NOMO-1 treated with dmso at 0.1 percent for 144 hours (cell line): Measurements from ENCODE around the gene CATSPER3.
"Not testable (repeated sequence)": the region's sequence is repeated elsewhere in the genome, so short reads cannot be mapped to it uniquely, and the experiment has no call there.

ENCODE experiments used
- DNase-seq: peaks from one replicate; lab custom pipeline; 2025; ENCODE audit not compliant: unreplicated experiment; lab: John Stamatoyannopoulos, UW

CATSPER3 gene

DNA sequence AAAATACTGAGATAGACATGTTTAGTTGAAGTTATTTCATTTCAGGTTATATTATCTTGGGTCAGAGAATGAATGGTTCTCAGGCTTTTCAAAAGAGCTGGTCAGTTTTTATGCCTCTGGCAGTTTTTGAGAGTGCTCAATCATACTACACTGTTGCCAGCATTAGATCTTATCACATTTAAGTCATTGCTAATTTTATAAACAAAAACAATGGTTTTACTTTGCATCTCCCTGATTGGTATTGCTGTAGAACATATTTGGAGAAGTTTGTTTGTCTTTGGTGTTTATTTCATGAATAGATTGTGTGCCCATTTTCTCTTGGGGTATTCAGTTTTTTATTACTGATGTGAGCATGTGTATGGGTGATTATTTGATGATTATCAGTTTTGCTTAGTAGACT lies 1.5 kb downstream of the CATSPER3 start:
- DNase-seq: no peak

DNA sequence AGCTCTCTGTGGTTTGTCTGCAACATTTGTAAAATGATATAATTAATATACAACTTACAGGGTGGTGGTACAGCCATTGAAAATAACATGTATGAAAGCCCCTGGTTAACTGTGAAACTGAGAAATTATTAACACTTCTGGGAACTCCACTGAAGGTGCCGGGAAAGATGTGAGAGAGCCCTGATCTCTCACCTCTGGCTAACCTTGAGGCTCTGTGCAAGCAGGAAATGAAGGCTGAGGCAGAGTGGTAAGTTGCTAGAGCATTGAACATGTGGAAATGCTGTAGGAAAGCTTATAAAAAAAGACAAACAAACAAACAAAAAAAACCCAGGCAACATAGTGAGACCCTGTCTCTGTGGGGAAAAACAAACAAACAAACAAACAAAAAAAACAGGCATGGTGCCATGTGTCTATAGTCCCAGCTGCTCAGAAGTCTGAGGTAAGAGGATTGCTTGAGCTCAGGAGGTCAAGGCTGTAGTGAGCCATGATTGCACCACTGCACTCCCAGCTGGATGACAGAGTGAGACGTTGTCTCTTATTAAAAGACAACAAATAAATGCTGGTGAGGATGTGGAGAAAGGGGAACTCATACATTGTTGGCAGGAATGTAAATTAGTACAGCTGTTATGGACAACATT lies 7.5 kb downstream of the CATSPER3 start:
- DNase-seq: no peak

DNA sequence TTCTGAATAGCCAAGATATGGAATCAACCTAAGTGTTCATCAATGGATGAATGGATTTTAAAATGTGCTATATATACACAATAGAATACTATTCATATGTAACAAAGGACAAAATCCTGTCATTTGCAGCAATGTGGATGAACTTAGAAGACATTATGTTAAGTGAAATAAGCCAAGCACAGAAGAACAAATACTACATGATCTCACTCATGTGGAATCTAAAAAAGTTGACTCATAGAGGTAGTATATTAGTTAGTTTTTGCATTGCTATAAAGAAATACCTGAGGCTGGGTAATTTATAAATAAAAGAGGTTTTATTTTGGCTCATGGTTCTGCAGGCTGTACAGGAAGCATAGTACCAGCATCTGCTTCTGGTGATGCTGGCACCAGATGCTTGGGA lies 8.1 kb downstream of the CATSPER3 start:
- no peak for DNase-seq

DNA sequence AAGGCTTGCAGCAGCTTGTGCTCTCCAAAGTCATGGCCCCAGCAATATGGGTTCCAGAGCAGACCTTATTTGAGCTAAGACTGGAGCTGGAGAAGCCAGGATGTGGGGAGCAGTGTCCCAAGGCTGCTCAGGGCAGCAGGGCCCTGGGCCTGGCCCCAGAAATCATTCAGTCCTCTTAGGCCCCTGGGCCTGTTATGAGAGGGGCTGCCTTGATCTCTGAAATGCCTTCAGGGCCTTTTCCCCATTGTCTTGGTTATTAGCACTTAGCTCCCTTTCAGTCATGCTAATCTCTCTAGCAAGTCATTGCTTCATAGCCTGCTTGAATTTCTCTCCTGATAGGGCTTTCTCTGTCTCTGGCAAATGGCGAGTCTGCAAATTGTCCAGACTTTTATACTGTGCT lies 9.1 kb downstream of the CATSPER3 start:
- DNase-seq: no peak

DNA sequence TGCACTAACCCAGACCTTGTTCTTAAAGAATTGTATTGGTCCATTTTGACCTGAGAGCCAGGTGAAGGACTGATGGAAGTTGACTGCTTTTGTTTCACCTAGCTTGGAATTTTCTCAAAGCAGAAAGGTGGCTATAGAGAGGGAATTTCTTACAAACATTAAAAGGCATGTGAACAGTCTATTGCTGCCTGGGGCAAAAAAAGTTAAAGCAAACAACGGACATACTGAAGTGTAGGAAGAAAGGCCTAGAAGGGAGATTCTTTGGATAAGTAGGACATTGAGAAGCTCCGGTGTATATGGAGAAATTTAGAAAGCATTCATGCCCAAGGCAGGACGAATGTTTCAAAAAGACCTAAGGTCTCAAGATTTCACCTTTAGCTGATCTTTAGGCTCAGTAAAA lies 11.7 kb downstream of the CATSPER3 start:
- no peak for DNase-seq

DNA sequence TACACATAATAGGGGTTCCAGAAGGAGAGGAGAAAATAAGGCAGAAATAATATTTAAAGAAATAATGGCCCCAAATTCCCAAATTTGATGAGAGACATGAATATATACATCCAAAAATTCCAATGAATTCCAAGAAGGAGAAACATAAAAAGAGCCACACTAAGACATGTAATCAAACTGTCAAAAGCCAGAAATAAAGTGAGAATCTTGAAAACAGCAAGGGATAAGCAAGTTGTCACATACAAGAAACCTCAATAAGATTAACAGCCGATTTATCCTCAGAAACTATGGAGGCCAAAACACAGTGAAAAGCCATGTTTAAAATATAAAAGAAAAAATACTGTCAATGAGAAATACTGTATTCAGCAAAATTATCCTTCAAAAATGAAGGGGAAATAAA lies 14.5 kb downstream of the CATSPER3 start:
- DNase-seq: no peak

DNA sequence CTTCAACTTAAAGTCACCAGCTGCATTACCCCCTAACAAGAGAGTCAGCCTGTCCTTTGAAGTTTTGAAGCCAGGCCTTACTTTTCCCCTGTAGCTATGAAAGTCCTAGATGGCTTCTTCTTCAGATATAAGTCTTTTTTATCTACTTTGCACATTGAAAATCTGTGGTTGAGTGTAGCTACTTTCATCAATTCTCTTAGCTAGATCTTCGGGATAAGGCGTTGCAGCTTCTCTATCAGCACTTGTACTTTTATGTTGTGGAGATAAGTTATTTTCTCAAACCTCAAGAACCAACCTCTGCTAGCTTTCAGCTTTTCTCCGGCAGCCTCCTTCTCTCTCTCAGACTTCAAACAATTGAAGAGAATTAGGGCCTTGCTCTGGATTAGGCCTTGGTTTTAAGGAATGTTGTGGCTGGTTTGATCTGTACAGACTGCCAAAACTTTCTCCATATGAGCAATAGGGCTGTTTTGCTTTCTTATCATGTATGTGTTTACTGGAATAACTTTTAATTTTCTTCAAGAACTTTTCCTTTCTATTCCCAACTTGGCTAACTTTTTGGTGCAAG lies 21.6 kb downstream of the CATSPER3 start:
- no peak for DNase-seq

DNA sequence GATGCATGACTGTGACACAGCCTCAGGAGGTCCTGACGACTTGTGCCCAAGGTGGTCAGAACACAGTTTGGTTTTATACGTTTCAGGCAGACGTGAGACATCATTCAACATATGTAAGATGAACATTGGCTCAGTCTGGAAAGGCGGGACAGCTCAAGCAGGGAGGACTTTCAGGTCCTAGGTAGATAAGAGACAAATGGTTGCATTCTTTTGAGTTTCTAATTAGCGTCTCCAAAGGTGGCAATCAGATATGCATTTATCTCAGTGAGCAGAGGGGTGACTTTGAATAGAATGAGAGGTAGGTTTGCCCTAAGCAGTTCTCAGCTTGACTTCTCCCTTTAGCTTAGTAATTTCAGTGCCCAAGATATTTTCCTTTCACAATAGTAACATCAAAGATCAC lies 22.5 kb downstream of the CATSPER3 start:
- DNase-seq: not testable (repeated sequence)

DNA sequence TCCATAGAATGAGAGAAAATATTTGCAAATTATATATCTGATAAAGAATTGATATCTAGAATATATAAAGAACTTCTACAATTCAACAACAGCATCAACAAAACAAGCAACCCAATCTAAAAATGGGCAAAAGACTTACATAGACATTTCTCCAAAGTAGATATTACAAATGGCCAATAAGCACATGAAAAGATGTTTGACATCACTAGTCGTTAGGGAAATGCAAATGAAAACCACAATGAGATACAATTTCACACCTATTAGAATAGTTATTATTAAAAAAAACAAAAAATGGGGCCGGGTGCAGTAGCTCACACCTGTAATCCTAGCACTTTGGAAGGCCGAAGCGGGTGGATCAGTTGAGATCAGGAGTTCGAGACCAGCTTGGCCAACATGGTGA lies 24.4 kb downstream of the CATSPER3 start:
- no peak for DNase-seq

DNA sequence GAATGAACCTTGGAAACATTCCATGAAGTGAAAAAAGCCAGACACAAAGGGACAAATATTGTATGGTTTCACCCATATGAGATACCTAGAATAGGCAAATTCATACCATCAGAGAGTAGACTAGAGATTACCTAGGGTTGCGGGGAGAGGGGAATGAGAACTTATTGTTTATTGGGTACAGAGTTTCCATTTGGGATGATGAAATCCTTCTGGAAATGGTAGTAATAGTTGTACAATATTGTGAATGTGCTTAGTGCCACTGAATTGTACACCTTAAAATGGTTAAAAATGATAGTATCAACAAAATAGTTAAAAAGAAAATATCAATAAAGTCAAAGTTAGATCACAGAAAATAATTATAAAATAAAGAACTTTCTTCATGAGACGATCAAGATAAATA lies 25.5 kb downstream of the CATSPER3 start:
- no peak for DNase-seq

DNA sequence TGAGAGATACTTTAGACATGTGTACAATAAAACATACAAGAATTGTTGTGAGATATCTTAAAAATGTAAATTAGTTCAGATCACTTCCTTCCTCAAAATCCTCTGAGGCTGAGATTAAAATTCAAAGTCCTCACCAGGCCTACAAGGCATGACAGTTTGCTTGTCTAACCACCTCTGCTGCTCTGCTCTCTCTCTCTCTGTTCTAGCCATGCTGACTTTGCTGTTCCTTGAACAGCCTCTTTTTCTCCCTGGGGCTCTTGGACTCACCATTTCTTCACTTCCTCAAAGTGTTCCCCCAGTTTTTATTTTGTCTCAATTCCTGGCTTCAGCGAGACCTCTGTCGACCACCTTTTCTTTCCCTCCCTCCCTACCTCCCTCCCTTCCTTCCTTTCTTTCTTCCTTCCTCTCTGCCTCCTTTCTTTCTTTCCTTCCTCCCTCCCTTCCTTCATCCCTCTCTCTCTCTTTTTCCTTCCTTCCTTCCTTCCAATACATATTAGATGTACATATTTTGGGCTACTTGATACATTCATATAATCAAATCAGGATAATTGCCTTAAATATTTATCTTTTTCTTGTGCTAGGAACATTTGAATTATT lies 27.0 kb downstream of the CATSPER3 start:
- peak; percentile 9 for DNase-seq

DNA sequence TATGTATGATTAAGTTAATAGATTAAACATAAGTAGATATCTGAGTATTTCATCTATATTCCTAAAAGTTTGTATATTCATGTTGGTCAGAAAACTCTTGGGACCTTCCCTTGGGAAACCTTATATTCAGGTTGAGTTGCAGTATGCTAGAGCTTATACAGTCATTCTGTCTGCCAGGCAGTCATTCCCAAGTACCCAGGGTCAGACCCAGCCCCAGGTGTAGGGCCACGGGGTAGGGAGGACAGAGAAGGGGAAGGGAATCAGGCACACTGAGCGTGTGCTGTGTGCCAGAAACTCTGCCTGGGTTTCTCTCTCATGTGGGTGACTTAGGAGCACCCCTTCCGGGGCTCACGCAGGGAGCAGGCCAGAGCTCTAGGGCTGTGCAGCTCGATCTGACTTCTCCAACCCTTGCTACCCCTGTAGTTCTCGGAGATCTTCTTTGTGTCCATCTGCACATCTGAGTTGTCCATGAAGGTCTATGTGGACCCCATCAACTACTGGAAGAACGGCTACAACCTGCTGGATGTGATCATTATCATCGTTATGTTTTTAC lies 28.2 kb downstream of the CATSPER3 start:
- no peak for DNase-seq

DNA sequence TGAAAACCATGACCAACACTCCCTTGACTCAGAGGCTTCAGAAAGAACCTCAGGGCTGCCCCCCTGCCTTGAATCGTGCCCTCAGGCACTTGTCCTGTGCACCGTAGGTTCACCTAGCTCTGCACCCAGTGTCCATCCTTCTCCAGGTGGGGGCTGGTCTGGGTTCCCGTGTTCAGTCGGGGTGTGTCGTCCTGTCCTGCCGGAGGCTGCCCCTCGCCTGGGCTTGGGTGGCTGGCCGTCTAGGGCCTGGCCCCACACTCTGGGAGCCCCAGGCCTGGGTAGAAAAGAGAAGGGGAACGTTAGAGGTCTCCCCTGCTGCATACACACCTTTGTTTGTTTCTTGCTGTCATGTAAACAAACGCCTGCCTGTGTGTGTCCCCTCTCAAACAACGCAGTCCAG lies 29.3 kb downstream of the CATSPER3 start:
- DNase-seq: no peak

DNA sequence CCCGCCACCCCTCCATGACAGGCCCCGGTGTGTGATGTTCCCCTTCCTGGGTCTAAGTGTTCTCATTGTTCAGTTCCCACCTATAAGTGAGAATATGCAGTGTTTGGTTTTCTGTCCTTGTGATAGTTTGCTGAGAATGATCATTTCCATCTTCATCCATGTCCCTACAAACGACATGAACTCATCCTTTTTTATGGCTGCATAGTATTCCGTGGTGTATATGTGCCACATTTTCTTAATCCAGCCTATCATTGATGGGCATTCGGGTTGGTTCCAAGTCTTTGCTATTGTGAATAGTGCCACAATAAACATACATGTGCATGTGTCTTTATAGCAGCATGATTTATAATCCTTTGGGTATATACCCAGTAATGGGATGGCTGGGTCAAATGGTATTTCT lies 30.4 kb downstream of the CATSPER3 start:
- DNase-seq: not testable (repeated sequence)

DNA sequence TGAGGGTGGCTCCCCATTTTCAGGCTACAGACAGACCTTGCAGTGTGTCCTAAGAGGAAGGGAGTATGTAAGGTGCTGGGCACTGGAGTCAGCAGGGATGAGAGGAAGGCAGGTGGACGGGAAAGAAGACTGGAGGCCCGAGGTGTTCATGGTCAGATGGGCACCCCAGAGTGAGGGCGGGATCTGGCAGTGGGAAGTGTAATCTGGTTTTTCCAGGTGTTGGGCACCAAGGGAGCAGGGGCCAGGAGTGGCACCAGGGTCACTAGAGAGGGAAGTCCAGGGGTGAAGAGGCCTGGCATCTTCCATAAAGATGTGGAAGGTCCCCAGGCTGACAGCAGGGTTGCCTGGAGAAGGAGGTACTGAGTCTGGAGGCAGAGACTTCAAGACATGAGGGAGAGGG lies 36.7 kb downstream of the CATSPER3 start:
- DNase-seq: no peak

DNA sequence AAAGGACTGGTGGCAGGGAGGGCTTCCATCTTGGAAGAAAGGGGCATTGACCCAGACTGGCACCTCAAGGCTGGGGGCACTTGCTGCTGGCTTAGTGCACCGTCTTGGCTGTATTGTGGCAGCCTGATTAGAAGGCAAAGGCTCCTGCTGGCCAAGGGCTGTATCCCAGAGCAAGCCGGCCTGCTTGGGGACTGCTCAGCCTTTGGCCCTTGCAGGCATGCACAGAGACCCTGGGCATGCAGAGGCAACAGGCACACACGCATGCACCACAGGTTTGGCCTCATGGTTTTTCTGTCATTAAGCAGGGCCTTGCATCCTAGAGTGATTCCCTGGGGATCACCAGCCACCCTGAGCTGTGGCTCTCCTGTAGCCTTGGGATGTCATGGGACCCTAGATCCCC lies 37.4 kb downstream of the CATSPER3 start:
- no peak for DNase-seq

DNA sequence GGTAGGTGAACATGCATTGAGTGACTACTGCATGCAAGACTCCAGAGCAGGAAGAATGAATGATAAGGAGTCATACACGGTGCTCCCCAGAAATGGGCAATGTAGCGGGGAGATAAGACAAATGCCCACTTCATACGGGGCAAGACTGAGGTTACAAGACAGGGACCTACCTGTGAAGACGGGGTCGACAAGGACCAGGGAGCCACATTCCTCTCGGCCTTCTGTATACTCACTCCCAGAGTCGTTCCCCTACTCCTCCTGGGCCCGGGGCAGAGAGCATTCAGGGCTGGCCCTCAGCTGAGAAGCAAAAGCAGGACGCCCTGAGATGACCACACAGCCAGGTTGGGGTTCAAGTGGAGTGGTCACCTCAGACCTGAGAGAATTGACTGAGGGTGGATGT lies 39.6 kb downstream of the CATSPER3 start:
- DNase-seq: no peak

DNA sequence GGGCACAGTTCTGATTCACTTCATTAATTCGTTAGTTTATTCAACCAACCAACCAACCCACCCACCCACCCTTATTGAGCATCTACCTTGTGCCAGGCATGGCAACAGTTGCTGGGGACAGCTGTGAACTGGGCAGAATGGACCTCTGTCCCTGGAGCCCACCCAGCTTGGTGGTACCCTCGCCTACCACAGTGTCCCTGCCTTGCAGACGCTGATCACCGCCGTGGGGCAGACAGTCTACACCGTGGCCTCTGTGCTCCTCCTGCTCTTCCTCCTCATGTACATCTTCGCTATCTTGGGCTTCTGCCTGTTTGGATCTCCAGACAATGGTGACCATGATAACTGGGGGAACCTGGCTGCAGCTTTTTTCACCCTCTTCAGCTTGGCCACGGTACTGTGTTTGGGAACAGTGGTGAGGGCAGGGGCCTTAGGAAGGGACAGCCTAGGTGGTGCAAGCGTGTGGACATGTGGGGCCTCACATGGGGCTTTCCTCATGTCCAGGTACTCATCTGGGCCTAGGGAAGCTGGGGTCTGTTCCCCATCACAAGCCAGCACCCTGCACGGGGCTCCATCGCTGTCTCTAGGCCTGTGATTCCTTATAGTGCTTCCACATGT lies 40.1 kb downstream of the CATSPER3 start:
- no peak for DNase-seq

DNA sequence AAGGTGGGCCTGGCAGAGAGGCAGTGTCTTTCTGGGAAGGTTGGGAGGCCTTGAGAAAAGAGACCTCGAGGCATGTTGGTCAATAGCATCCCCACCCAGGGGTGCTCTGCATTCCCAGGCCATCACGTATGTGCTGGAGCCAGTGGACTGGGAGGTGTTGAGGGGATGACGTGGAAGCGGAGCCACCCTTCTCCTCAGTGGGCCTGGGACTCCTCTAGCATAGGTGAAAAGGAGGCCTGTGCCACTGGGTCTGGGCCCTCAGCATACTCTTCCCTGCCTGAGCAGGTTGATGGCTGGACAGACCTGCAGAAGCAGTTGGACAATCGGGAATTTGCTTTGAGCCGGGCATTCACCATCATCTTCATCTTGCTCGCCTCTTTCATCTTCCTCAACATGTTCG lies 40.8 kb downstream of the CATSPER3 start:
- DNase-seq: no peak

DNA sequence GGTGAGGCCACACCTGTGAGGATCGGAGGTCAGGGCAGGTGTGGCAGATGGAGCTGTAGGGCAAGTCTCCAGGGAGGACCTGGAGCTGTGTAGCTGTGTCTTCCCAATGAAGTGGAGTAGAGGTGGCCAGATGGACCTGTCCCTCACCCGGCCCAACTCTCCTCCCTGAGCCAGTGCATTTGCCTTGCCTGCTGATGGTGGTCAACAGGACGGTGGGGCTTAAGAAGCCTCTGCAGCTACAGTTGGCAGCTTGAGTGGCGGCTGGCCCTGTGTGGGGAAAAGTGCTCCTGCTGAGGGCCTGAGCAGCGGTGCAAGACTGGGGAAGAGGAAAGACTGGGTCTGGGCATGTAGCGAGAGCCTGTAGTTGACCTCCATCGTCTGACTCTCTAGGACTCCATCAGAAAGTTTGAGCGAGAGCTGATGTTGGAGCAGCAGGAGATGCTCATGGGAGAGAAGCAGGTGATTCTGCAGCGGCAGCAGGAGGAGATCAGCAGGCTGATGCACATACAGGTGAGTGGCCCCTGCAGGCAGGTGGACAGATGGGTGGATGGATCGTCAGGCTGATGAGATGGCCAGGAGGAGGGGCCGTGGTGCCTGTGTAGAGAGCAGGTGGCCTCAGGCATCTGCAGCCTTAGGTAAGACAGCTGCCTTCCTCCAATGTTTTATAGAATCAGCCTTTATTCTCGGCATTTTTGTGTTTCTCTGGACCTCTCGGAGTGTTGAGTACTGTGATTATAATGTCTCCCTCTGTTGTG lies 41.5 kb downstream of the CATSPER3 start:
- no peak for DNase-seq

DNA sequence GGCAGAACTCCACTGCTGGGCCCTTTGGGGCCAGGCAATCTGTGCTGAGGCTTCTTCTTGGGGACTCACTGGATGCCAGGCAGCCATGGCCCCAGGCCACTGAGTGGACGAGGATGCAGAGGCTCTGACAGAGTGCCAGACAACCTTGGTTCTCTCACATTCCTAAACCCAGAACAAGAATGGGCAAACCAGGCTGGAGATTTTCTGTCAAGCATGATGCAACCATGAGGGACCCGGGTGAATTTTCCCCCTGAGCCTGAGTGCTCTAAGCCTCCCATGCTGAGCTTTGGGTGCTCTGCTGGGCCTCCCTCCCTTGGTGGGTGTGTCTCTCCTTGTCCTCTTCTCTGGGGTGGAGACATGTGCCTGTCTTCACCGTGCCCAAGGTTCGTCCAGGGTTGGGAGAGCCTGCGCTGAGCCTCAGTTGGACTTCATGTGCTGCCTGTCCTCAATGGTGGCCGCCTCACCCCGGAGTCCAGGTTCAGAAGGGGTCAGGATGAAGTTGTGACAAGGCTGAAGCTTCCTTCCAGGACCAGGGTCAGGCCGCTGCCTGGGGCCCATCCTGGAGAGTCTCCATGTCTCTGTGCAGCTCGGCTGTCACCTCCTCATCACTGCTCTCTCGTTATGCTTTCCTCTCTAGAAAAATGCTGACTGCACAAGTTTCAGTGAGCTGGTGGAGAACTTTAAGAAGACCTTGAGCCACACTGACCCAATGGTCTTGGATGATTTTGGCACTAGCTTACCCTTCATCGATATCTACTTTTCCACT lies 42.2 kb downstream of the CATSPER3 start:
- DNase-seq: no peak
